Thyroid gland (tissue), 4 donors: ENCODE measurements around the gene TRIM56. TPM values are rescaled to one million over a fixed set of nuclear protein-coding genes. Genes with fewer than 3 reads are reported as not detected.
A peak's percentile ranks its signal among the peaks of the same experiment; 100 is the strongest.
"Not testable (repeated sequence)": the region's sequence is repeated elsewhere in the genome, so short reads cannot be mapped to it uniquely, and the experiment has no call there.

Experiments used
- DNase-seq, 2 donors: peaks; one replicate each; pipeline ENCODE4 v3.0.0-alpha.2; 2019
- H3K27ac ChIP-seq, 3 donors: fragments of 200-600 bp; sonication (generic); 1 replicate in 2 of 3; 2 replicates in 1 of 3; pipeline ENCODE4 v1.5.1; 2016 to 2019; ENCODE audit warnings: mild to moderate bottlenecking in 1 of 3, moderate library complexity in 1 of 3
- H3K27me3 ChIP-seq: fragments of 200-600 bp; sonication (generic); one replicate; pipeline ENCODE4 v1.5.1; 2019
- H3K36me3 ChIP-seq, 2 donors: fragments of 200-600 bp; sonication (generic); one replicate each; pipeline ENCODE4 v1.5.1; 2016 to 2019
- H3K4me1 ChIP-seq, 2 donors: fragments of 200-600 bp; sonication (generic); one replicate each; pipeline ENCODE4 v1.5.1; 2017 to 2019
- H3K4me3 ChIP-seq, 3 donors: fragments of 200-600 bp; sonication (generic); replicated peaks in 1 of 3; 1 replicate in 2 of 3; 2 replicates in 1 of 3; pipeline ENCODE4 v1.5.1; 2016; ENCODE audit warnings: mild to moderate bottlenecking in 1 of 3
- H3K9me3 ChIP-seq: fragments of 200-600 bp; sonication (generic); one replicate; pipeline ENCODE4 v1.5.1; 2017
- CTCF ChIP-seq, 6 experiments: fragments of 200-600 bp in 3 of 6; fragments of 450-650 bp in 3 of 6; sonication (generic) in 3 of 6; IDR thresholded peaks; one replicate each; pipeline ENCODE4 v1.5.1; 2016 to 2019; ENCODE audit warnings: antibody characterized with exemption in 6 of 6, mild to moderate bottlenecking in 2 of 6, inconsistent platforms in 1 of 6, moderate library complexity in 1 of 6
- POLR2A ChIP-seq, 2 donors: fragments of 450-650 bp; IDR thresholded peaks; one replicate each; pipeline ENCODE4 v1.6.1; 2017; ENCODE audit warnings: antibody characterized with exemption in 2 of 2, mild to moderate bottlenecking in 2 of 2, moderate library complexity in 1 of 2
- WGBS, 2 donors: methylation state at CpG; one replicate each; pipeline ENCODE4 v1.1.5; 2017; 5-methylcytosine and 5-hydroxymethylcytosine counted together
- intact Hi-C: fragments of 100-400 bp; cut with DNase I; formaldehyde crosslinking; loops from one replicate; pipeline ENCODE4 v1.15.1; 2023
- total RNA-seq, 4 donors: library from RNA; depleted of rRNA; stranded (reverse); fragments of >200 nt; gene quantifications; one replicate each; pipeline ENCODE4 v1.2.3, GENCODE V29; 2016

TRIM56 gene
- total RNA-seq, 4 donors from 2014 or later, result 19.6 to 36.4 (median 28.5) TPM

DNA sequence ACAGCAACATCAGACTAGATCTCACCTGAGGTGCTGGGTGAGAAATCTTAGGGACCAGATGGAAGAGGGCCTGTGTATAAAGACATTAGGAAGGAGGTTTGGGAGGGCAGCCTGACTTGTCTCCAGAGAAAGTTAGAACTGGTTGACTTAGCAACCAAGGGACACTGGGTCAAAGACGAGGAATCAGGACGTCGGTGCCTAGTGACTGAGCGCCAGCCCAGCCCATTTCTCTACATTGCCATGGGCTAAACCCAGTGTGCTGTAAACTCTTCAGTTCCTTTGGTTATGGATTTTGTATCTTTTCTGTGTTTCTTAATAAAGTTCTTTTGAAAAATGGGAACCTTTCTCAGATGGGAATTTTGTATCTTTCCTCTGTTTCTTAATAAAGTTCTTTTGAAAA lies 12.3 kb downstream of the TRIM56 start:
- 74 to 78% methylated on average over 4 of the region's 4 CpGs for WGBS, 2 donors

DNA sequence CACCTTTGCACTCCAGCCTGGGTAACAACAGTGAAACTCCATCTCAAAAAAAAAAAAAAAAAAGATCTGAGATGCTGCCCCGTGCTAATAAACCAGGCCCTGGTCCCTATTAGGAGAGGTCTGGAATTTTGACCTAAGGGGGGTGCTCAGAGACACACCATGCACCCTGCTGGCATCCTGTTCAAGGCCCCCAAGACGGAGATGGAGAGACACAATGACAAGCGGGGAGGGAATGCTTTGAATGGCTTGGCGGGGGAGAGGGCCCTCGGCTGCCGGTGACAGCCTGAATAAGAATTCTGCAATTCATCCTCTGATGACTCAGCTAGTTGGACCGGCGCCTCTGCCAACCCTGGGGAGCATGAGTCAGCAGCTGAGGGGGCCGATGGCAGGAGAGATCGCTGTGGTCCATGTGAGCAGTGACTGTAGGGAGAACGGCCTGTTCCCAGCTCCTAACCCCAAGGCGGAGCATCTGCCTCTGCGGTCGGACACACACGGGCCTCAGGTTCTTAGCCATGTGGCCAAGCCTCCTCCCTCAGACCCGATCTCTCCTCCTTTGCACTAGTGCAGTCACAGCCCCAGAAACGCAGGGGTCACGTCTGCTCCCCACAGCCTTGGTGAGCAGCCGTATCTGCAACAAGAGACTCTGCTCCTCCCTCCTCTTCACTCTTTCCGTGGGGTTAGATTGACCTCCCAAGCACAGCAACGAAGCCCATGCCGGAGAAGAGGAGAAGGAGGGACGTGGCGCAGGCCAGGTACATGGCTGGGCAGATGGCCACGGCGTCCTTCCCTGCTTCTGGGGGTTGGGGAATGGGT lies 14.9 kb downstream of the TRIM56 start:
- DNase-seq, result peak; percentile 94 to 97
- no peak for TF ChIP-seq CTCF (IDR thresholded peaks at IDR 0.05)
- no peak for TF ChIP-seq POLR2A (IDR thresholded peaks at IDR 0.05)
- intact Hi-C loops, result no loop called here
- no peaks in the 10 kb centered on the region for H3K27me3 ChIP-seq
- no peaks in the 10 kb centered on the region for H3K36me3 ChIP-seq
- H3K27ac ChIP-seq, result peak overlapping the region; percentile 63 to 70 (median 70)
- H3K4me1 ChIP-seq, result peaks cover 3 to 25% of the 10 kb centered on the region in 2 donors
- no peak overlapping the region for H3K4me3 ChIP-seq
- H3K9me3 ChIP-seq, result no peaks in the 10 kb centered on the region
- 28 to 29% methylated on average over 25 of the region's 26 CpGs for WGBS, 2 donors

More for the DNA sequence above, 12.3 kb downstream of the TRIM56 start:
- no peak for TF ChIP-seq CTCF (IDR thresholded peaks at IDR 0.05)
- TF ChIP-seq POLR2A (IDR thresholded peaks at IDR 0.05), result no peak
- intact Hi-C loops, result no loop called here
- Histone ChIP-seq H3K27ac (no peak overlapping the region), H3K27me3 (no peaks in the 10 kb centered on the region), H3K4me3 (no peak overlapping the region), H3K9me3 (no peaks in the 10 kb centered on the region), H3K4me1 (peaks cover 3 to 21% of the 10 kb centered on the region in 2 donors), H3K36me3 (no peaks in the 10 kb centered on the region)
- DNase-seq, result no peak

DNA sequence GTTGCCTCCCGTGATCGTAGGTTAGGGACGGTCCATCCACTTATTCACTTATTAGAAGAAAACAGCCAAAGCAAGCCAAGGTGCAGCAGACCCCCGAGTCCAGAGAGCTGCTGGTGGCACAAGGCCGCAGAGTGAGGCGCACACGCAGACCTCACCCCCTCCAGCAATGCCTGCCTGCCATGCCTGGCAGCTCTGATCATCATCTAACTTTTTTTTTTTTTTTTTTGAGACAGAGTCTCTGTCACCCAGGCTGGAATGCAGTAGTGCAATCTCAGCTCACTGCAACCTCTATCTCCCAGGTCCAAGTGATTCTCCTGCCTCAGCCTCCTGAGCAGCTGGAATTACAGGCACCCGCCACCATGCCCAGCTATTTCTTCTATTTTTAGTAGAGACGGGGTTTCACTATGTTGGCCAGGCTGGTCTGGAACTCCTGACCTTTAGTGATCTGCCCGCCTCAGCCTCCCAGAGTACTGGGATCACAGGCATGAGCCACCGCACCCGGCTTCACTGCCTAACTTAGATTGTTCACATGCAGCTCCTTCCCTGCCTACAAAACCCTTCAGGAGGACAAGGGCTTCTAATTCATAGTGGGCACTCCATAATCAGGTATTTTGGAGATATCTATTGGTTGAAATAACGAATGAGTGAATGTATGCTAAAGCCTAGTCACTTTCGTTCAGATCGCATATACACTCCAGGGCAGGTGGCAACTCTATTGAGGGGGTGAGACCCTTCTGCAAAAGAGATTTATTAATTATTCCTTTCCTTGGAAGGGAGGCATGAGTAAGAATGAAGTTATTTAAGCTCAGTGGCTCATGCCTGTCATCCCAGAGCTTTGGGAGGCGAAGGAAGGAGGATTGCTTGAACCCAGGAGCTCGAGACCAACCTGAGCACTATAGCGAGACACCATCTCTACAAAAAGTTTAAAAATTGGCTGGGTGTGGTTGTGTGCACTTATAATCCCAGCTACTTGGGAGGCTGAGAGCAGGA lies 15.9 kb downstream of the TRIM56 start:
- 85 to 93% methylated on average over 18 of the region's 18 CpGs for whole genome bisulfite sequencing, 2 donors
- Histone ChIP-seq H3K27me3 (no peaks in the 10 kb centered on the region), H3K27ac (peak overlapping the region; percentile 63 to 70 (median 70)), H3K4me3 (no peak overlapping the region), H3K9me3 (no peaks in the 10 kb centered on the region), H3K36me3 (no peaks in the 10 kb centered on the region), H3K4me1 (peaks cover 3 to 25% of the 10 kb centered on the region in 2 donors)
- DNase-seq, result no peak
- intact Hi-C loops, result no loop called here
- TF ChIP-seq POLR2A (IDR thresholded peaks at IDR 0.05), result no peak
- TF ChIP-seq CTCF (IDR thresholded peaks at IDR 0.05), result no peak

- DNase-seq, result no peak
- intact Hi-C loops, result no loop called here
- Histone ChIP-seq H3K9me3 (no peaks in the 10 kb centered on the region), H3K27me3 (no peaks in the 10 kb centered on the region), H3K27ac (no peak overlapping the region), H3K4me3 (no peak overlapping the region), H3K36me3 (no peaks in the 10 kb centered on the region), H3K4me1 (peaks cover 3 to 25% of the 10 kb centered on the region in 2 donors)
- TF ChIP-seq CTCF (IDR thresholded peaks at IDR 0.05) (no peak), POLR2A (IDR thresholded peaks at IDR 0.05) (no peak)
- 89 to 91% methylated on average over 6 of the region's 6 CpGs for WGBS, 2 donors
Observed at GRCh38 chr7:101102026-101102425, 16.7 kb downstream of the TRIM56 start.

DNA sequence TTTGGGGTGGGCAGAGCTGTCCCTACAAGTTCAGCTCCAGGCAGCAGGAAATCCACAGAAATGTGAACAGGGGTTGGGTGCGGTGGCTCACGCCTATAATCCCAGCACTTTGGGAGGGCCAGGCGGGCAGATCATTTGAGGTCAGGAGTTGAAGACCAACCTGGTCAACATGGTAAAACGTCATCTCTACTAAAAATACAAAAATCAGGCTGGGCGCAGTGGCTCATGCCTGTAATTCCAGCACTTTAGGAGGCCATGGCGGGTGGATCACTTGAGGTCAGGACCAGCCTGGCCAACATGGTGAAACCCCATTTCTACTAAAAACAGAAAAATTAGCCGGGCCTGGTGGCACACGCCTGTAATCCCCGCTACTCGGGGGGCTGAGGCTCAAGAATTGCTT lies 18.4 kb downstream of the TRIM56 start:
- H3K27ac ChIP-seq, DNase-seq, H3K4me3 ChIP-seq, intact Hi-C loops, H3K9me3 ChIP-seq, H3K27me3 ChIP-seq, H3K36me3 ChIP-seq: not testable (repeated sequence)
- H3K4me1 ChIP-seq, result peaks cover 3 to 29% of the 10 kb centered on the region in 2 donors
- WGBS, 2 donors, result 89 to 92% methylated on average over 10 of the region's 10 CpGs
